HEK293T (cell line): Measurements from ENCODE around the gene SLC25A42.
A peak's percentile ranks its signal among the peaks of the same experiment; 100 is the strongest.
"Not testable (repeated sequence)": the region's sequence is repeated elsewhere in the genome, so short reads cannot be mapped to it uniquely, and the experiment has no call there.

Experiments used
- CTCF ChIA-PET: fragments of 350-600 bp; formaldehyde crosslinking; extraction: SDS; loops from one replicate; lab custom pipeline; 2021; ENCODE audit warnings: antibody characterized with exemption, inconsistent platforms; lab: Yijun Ruan, JAX
- POLR2A ChIA-PET: fragments of 350-600 bp; formaldehyde crosslinking; extraction: SDS; loops from one replicate; lab custom pipeline; 2020; ENCODE audit warnings: antibody characterized with exemption, inconsistent platforms; lab: Yijun Ruan, JAX
- DNase-seq: peaks from one replicate; pipeline ENCODE4 v3.0.0; 2012; ENCODE audit warnings: mixed read lengths; ENCODE audit errors: extremely low spot score
- ARNT ChIP-seq: fragments of 450-650 bp; IDR thresholded peaks from 2 replicates; pipeline ENCODE4 v1.6.1; 2017; ENCODE audit warnings: mild to moderate bottlenecking
- BHLHE40 ChIP-seq: fragments of 450-650 bp; IDR thresholded peaks from 2 replicates; pipeline ENCODE4 v1.6.1; 2016; ENCODE audit warnings: mild to moderate bottlenecking, moderate library complexity, borderline replicate concordance
- CTBP1 ChIP-seq: fragments of 450-650 bp; IDR thresholded peaks from 2 replicates; pipeline ENCODE4 v1.6.1; 2016; ENCODE audit warnings: borderline replicate concordance
- ELF4 ChIP-seq: fragments of 450-650 bp; IDR thresholded peaks from 2 replicates; pipeline ENCODE4 v1.6.1; 2017; ENCODE audit warnings: antibody characterized with exemption
- FOXA1 ChIP-seq: fragments of 450-650 bp; IDR thresholded peaks from 2 replicates; pipeline ENCODE4 v1.6.1; 2016; ENCODE audit warnings: mild to moderate bottlenecking
- FOXK2 ChIP-seq: fragments of 450-650 bp; IDR thresholded peaks from 2 replicates; pipeline ENCODE4 v1.6.1; 2016; ENCODE audit warnings: mild to moderate bottlenecking
- FOXM1 ChIP-seq: fragments of 450-650 bp; IDR thresholded peaks from 2 replicates; pipeline ENCODE4 v1.6.1; 2017; ENCODE audit warnings: mild to moderate bottlenecking, borderline replicate concordance
- HDGF ChIP-seq: fragments of 450-650 bp; IDR thresholded peaks from 2 replicates; pipeline ENCODE4 v1.6.1; 2017; ENCODE audit warnings: antibody characterized with exemption, borderline replicate concordance
- L3MBTL2 ChIP-seq: fragments of 450-650 bp; conservative IDR thresholded peaks from 2 replicates; pipeline ENCODE4 v1.6.1; 2016; ENCODE audit warnings: mild to moderate bottlenecking
- LEF1 ChIP-seq: fragments of 450-650 bp; IDR thresholded peaks from 2 replicates; pipeline ENCODE4 v1.6.1; 2017; ENCODE audit warnings: mild to moderate bottlenecking, borderline replicate concordance
- NFRKB ChIP-seq: fragments of 450-650 bp; IDR thresholded peaks from 2 replicates; pipeline ENCODE4 v1.6.1; 2016; ENCODE audit warnings: mild to moderate bottlenecking, moderate library complexity
- PKNOX1 ChIP-seq: fragments of 450-650 bp; IDR thresholded peaks from 2 replicates; pipeline ENCODE4 v1.6.1; 2016
- SP1 ChIP-seq: fragments of 450-650 bp; IDR thresholded peaks from 2 replicates; pipeline ENCODE4 v1.6.1; 2017
- SUZ12 ChIP-seq: fragments of 450-650 bp; IDR thresholded peaks from 2 replicates; pipeline ENCODE4 v1.6.1; 2016; ENCODE audit warnings: mild to moderate bottlenecking
- TARDBP ChIP-seq: fragments of 450-650 bp; IDR thresholded peaks from 2 replicates; pipeline ENCODE4 v1.6.1; 2016
- ZNF384 ChIP-seq: fragments of 450-650 bp; IDR thresholded peaks from 2 replicates; pipeline ENCODE4 v1.6.1; 2016

The SLC25A42 gene

GRCh38 chr19:19145684-19146608 lies 82.2 kb downstream of the SLC25A42 start:
- peak; percentile 82 for DNase-seq
- ChIA-PET CTCF (interaction anchor here (1.0 to 2.8 kb wide), 3 partner anchors 26 to 219 kb away, joined by 3 to 12 read pairs (median 4); no protein-coding TSS in a partner anchor), POLR2A (no interaction called here)
- TF ChIP-seq FOXK2 (no peak), BHLHE40 (no peak), SUZ12 (no peak), PKNOX1 (no peak), L3MBTL2 (no peak), FOXA1 (no peak), LEF1 (no peak), FOXM1 (no peak), SP1 (no peak), ZNF384 (no peak), TARDBP (no peak), CTBP1 (no peak), ARNT (no peak), HDGF (no peak), ELF4 (no peak), NFRKB (no peak)

- ChIA-PET POLR2A (no interaction called here), CTCF (interaction anchor here (2.8 kb wide), 1 partner anchor 28 kb away, joined by 12 read pairs; no protein-coding TSS in a partner anchor)
- TF ChIP-seq HDGF (no peak), TARDBP (no peak), BHLHE40 (no peak), PKNOX1 (no peak), NFRKB (no peak), L3MBTL2 (no peak), SUZ12 (no peak), CTBP1 (no peak), SP1 (no peak), FOXA1 (no peak), FOXK2 (no peak), LEF1 (no peak), ZNF384 (no peak), FOXM1 (no peak)
- no peak for DNase-seq
Observed at GRCh38 chr19:19146865-19147264, 83.1 kb downstream of the SLC25A42 start.

GRCh38 chr19:19147344-19147743 lies 83.5 kb downstream of the SLC25A42 start:
- TF ChIP-seq FOXA1 = no peak
- TF ChIP-seq TARDBP = no peak
- no peak for TF ChIP-seq HDGF
- TF ChIP-seq NFRKB = no peak
- no peak for TF ChIP-seq SUZ12
- no peak for TF ChIP-seq LEF1
- no peak for TF ChIP-seq ZNF384
- TF ChIP-seq ARNT = no peak
- TF ChIP-seq FOXK2 = no peak
- CTCF ChIA-PET = interaction anchor here (2.8 kb wide), 1 partner anchor 27 kb away, joined by 12 read pairs; no protein-coding TSS in a partner anchor
- POLR2A ChIA-PET = interaction anchor here (1.5 kb wide), 1 partner anchor 9 kb away, joined by 4 read pairs; no protein-coding TSS in a partner anchor
- DNase-seq = no peak

DNA sequence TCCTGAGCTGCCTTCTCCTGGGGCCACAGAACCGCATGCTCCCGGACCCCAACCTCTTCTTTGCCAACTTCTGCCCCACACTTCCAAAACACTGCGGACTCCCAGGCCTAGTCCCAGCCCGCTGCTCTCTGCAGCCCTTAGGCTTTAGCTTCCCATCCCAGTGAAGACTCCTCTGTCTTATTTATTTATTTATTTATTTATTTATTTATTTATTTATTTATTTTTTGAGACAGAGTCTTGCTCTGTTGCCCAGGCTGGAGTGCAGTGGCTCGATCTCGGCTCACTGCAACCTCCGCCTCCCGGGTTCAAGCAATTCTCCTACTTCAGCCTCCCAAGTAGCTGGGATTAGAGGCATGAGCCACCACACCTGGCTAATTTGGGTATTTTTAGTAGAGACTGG lies 84.7 kb downstream of the SLC25A42 start:
- not testable (repeated sequence) for DNase-seq
- CTCF ChIA-PET = interaction anchor here (2.8 kb wide), 1 partner anchor 26 kb away, joined by 12 read pairs; no protein-coding TSS in a partner anchor
- POLR2A ChIA-PET = interaction anchor here (0.9 to 1.5 kb wide), 2 partner anchors 8 to 22 kb away, joined by 4 read pairs; partner anchors contain the start of gene MEF2B

GRCh38 chr19:19149435-19149834 lies 85.6 kb downstream of the SLC25A42 start:
- ChIA-PET CTCF (interaction anchor here (0.6 kb wide), 3 partner anchors 10 to 226 kb away, joined by 3 to 6 read pairs (median 3); no protein-coding TSS in a partner anchor), POLR2A (no interaction called here)
- TF ChIP-seq SUZ12 (no peak), LEF1 (no peak)
- no peak for DNase-seq

DNA sequence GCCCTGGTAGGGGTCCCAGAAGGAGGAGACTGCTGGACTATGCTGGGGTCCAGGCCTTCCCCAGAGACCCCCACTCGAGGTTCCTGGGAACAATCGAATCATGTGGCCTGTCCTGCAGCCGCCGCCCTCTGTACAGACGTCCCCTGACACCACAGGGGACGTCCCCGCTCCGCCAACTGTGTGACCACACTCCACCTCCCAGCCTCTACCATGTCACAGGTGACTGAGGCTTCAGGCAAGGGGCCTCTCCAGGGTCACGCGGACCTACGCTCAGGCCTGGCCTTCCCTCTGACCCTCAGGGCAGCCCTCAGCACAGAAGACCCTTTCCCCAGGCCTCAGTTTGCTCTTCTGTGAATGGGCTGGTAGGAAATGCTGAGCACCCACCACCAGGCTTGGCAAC lies 87.6 kb downstream of the SLC25A42 start:
- TF ChIP-seq NFRKB (no peak), BHLHE40 (no peak), SP1 (no peak), TARDBP (no peak), ELF4 (no peak), L3MBTL2 (no peak), LEF1 (no peak)
- POLR2A ChIA-PET = no interaction called here
- no peak for DNase-seq
- CTCF ChIA-PET = no interaction called here

DNA sequence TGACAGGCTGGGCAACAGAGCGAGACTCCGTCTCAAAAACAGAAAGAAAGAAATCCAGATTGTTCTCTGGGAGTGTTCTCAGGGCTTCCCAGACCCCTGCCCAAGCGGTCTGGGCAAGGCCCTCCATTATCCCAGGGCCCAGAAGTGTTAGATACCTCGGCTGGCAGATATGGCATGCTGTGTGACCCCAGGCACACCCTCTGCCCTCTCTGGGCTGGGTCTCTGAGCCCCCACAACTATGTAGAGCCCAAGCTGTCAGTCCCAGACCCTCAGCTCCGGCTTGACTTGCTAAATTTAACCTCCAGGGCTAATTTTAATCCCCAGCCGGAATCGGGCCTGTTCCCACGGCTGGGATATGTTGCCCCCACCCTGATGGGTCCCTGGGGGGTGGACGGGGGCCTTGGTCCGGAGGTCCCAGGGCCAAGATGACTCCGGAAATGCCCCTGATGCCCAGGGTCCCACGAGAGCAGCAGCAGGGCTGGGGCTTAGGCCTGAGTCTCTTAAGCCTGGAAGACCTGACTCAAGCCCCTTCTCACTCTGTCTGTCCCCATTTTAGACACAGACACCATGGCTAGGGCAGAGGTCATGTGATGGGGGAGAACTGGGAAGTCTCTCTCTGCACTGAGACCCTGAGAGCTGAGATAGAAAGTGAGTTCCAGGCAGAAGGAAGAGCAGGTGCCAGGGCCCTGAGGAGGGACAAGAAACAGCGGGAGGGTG lies 89.0 kb downstream of the SLC25A42 start:
- TF ChIP-seq SUZ12 = no peak
- no peak for TF ChIP-seq TARDBP
- POLR2A ChIA-PET = no interaction called here
- CTCF ChIA-PET = no interaction called here
- DNase-seq = no peak
